Stimulated activated CD8-positive, alpha-beta memory T cell treated with anti-CD3 and anti-CD28 coated beads, Interleukin-2, amount 100 ng/mL, for 1 hour (primary cell): ENCODE measurements around the gene PNLIP.

Experiments
- DNase-seq, 2 donors: peaks; one replicate each; pipeline ENCODE4 v3.0.0-alpha.2; 2020; ENCODE audit warnings: low read depth in 2 of 2

PNLIP gene

GRCh38 chr10:116615199-116615776, 69.6 kb downstream of the PNLIP start:
- DNase-seq: no peak
